T-helper 1 cell treated with Interleukin-12 subunit alpha and Interleukin-12 subunit beta and Interleukin-4 antibody, amounts not matched to agents 30 ng/mL and 1 ng/mL, for 36 hours (primary cell): ENCODE results near the gene NOTCH3. TPM values are rescaled to one million over a fixed set of nuclear protein-coding genes. Genes with fewer than 3 reads are reported as not detected.

Experiments used
- intact Hi-C: fragments of 100-400 bp; cut with micrococcal nuclease; formaldehyde crosslinking; loops from one replicate; pipeline ENCODE4 v1.15.1; 2024
- total RNA-seq: library from RNA; stranded (reverse); gene quantifications from 2 replicates; pipeline ENCODE4 v1.2.3, GENCODE V29; 2022

Gene NOTCH3
- total RNA-seq, 1 donor from 2014 or later, result not detected

- intact Hi-C loops, result loop anchor here (1.0 to 5.0 kb wide), 9 partner anchors 254 to 1952 kb away; partner anchors contain the start of genes AKAP8, HAUS8, MYO9B and RAB8A
Observed at GRCh38 chr19:15125232-15126067, 75.3 kb downstream of the NOTCH3 start.

GRCh38 chr19:15124572-15125231 is 76.1 kb downstream of the NOTCH3 start:
- intact Hi-C loops, result loop anchor here (1.0 to 5.0 kb wide), 9 partner anchors 255 to 1953 kb away; partner anchors contain the start of genes AKAP8, HAUS8, MYO9B and RAB8A

- intact Hi-C loops, result no loop called here
Observed at GRCh38 chr19:15123900-15124299, 76.9 kb downstream of the NOTCH3 start.

GRCh38 chr19:15123031-15123890 is 77.5 kb downstream of the NOTCH3 start:
- intact Hi-C loops, result no loop called here

GRCh38 chr19:15122331-15123030 is 78.3 kb downstream of the NOTCH3 start:
- intact Hi-C loops, result no loop called here

GRCh38 chr19:15120135-15121026 is 80.4 kb downstream of the NOTCH3 start:
- intact Hi-C loops, result no loop called here

- intact Hi-C loops, result no loop called here
Observed at GRCh38 chr19:15118789-15119494, 81.9 kb downstream of the NOTCH3 start.

- intact Hi-C loops, result no loop called here
Observed at GRCh38 chr19:15118248-15118647, 82.5 kb downstream of the NOTCH3 start.

- intact Hi-C loops, result no loop called here
Observed at GRCh38 chr19:15116856-15117255, 83.9 kb downstream of the NOTCH3 start.

- intact Hi-C loops, result no loop called here
Observed at GRCh38 chr19:15115762-15116615, 84.8 kb downstream of the NOTCH3 start.

GRCh38 chr19:15115080-15115479 is 85.7 kb downstream of the NOTCH3 start:
- intact Hi-C loops, result no loop called here

- intact Hi-C loops, result no loop called here
Observed at GRCh38 chr19:15114153-15114540, 86.6 kb downstream of the NOTCH3 start.

- intact Hi-C loops, result no loop called here
Observed at GRCh38 chr19:15113245-15114152, 87.3 kb downstream of the NOTCH3 start.

GRCh38 chr19:15112385-15112784 is 88.4 kb downstream of the NOTCH3 start:
- intact Hi-C loops, result no loop called here

GRCh38 chr19:15111758-15112157 is 89.0 kb downstream of the NOTCH3 start:
- intact Hi-C loops, result no loop called here

GRCh38 chr19:15110418-15110815 is 90.4 kb downstream of the NOTCH3 start:
- intact Hi-C loops, result no loop called here

- intact Hi-C loops, result no loop called here
Observed at GRCh38 chr19:15109768-15110417, 90.9 kb downstream of the NOTCH3 start.
